HepG2 (cell line): Measurements from ENCODE around the gene RTEL1. TPM values are rescaled to one million over a fixed set of nuclear protein-coding genes. Genes with fewer than 3 reads are reported as not detected.

Experiments used
- LBX2 ChIP-seq: sonication (generic); formaldehyde crosslinking; IDR thresholded peaks from 2 replicates; pipeline ENCODE4 v1.5.0; 2020; ENCODE audit warnings: missing genetic modification reagents, mild to moderate bottlenecking, borderline replicate concordance
- LCORL ChIP-seq, 2 experiments: fragments of 450-650 bp in 1 of 2; sonication (generic) in 1 of 2; formaldehyde crosslinking in 1 of 2; IDR thresholded peaks; 2 replicates each; pipeline versions ENCODE4 v1.5.0 to v1.6.1; 2017 to 2020; ENCODE audit warnings: antibody characterized with exemption in 1 of 2, missing genetic modification reagents in 1 of 2
- MED1 ChIP-seq: sonication (generic); formaldehyde crosslinking; IDR thresholded peaks from 2 replicates; pipeline ENCODE4 v1.4.0; 2020; ENCODE audit warnings: missing genetic modification reagents
- MIXL1 ChIP-seq: IDR thresholded peaks from 2 replicates; pipeline ENCODE4 v1.6.1; 2016
- MTERF4 ChIP-seq: sonication (generic); formaldehyde crosslinking; IDR thresholded peaks from 2 replicates; pipeline ENCODE4 v1.8.0; 2023; ENCODE audit warnings: mild to moderate bottlenecking, missing genetic modification reagents
- PITX1 ChIP-seq: sonication (generic); formaldehyde crosslinking; IDR thresholded peaks from 2 replicates; pipeline ENCODE4 v1.5.1; 2020; ENCODE audit warnings: mild to moderate bottlenecking, missing genetic modification reagents
- SRY ChIP-seq: sonication (generic); formaldehyde crosslinking; IDR thresholded peaks from 2 replicates; pipeline ENCODE4 v1.8.0; 2022; ENCODE audit warnings: mild to moderate bottlenecking, missing genetic modification reagents
- THAP11 ChIP-seq: IDR thresholded peaks from 2 replicates; pipeline ENCODE4 v1.6.1; 2016; ENCODE audit warnings: missing biosample characterization, missing genetic modification reagents
- TRAFD1 ChIP-seq: sonication (generic); formaldehyde crosslinking; IDR thresholded peaks from 2 replicates; pipeline ENCODE4 v1.5.1; 2020; ENCODE audit warnings: missing genetic modification reagents, mild to moderate bottlenecking, borderline replicate concordance
- ZBTB37 ChIP-seq: sonication (generic); formaldehyde crosslinking; IDR thresholded peaks from 2 replicates; pipeline ENCODE4 v1.4.0; 2020; ENCODE audit warnings: mild to moderate bottlenecking, missing genetic modification reagents
- ZMYM2 ChIP-seq: sonication (generic); formaldehyde crosslinking; IDR thresholded peaks from 2 replicates; pipeline ENCODE4 v1.8.0; 2022; ENCODE audit warnings: mild to moderate bottlenecking, missing genetic modification reagents
- ZNF160 ChIP-seq: sonication (generic); formaldehyde crosslinking; IDR thresholded peaks from 2 replicates; pipeline ENCODE4 v1.8.0; 2022; ENCODE audit warnings: mild to moderate bottlenecking, inconsistent platforms, missing genetic modification reagents
- ZNF281 ChIP-seq: sonication (generic); formaldehyde crosslinking; IDR thresholded peaks from 2 replicates; pipeline ENCODE4 v1.4.0; 2020; ENCODE audit warnings: missing genetic modification reagents, borderline replicate concordance
- ZNF33B ChIP-seq: sonication (generic); formaldehyde crosslinking; IDR thresholded peaks from 2 replicates; pipeline ENCODE4 v1.5.1; 2020; ENCODE audit warnings: mild to moderate bottlenecking, missing genetic modification reagents
- ZNF343 ChIP-seq: sonication (generic); formaldehyde crosslinking; IDR thresholded peaks from 2 replicates; pipeline ENCODE4 v1.4.0; 2020; ENCODE audit warnings: mild to moderate bottlenecking, missing genetic modification reagents
- ZNF580 ChIP-seq: IDR thresholded peaks from 2 replicates; pipeline ENCODE4 v1.6.1; 2016; ENCODE audit warnings: low read depth, borderline replicate concordance
- ZNF691 ChIP-seq: sonication (generic); formaldehyde crosslinking; IDR thresholded peaks from 2 replicates; pipeline ENCODE4 v1.4.0; 2020; ENCODE audit warnings: missing genetic modification reagents, low read depth, mild to moderate bottlenecking, borderline replicate concordance
- ZNF761 ChIP-seq: sonication (generic); formaldehyde crosslinking; conservative IDR thresholded peaks from 2 replicates; pipeline ENCODE4 v1.4.0; 2020; ENCODE audit warnings: mild to moderate bottlenecking, missing genetic modification reagents
- ZNF772 ChIP-seq: sonication (generic); formaldehyde crosslinking; IDR thresholded peaks from 2 replicates; pipeline ENCODE4 v1.5.0; 2020; ENCODE audit warnings: mild to moderate bottlenecking, missing genetic modification reagents
- ZSCAN22 ChIP-seq: sonication (generic); formaldehyde crosslinking; IDR thresholded peaks from 2 replicates; pipeline ENCODE4 v1.4.0; 2020; ENCODE audit warnings: mild to moderate bottlenecking, missing genetic modification reagents
- polyA plus RNA-seq, 8 experiments: library from polyadenylated mRNA; depleted of rRNA in 3 of 8; stranded (reverse) in 7 of 8; unstranded in 1 of 8; fragments of >200 nt; fragmentation: Illumina TruSeq in 4 of 8; extraction: Trizol in 4 of 8; gene quantifications; 2 replicates each; pipeline versions ENCODE4 v1.2.1 to v1.2.3, GENCODE V29; 2011 to 2016; ENCODE audit warnings: low read depth in 4 of 8, missing spikeins in 1 of 8, mixed read lengths in 1 of 8; ENCODE audit not compliant: insufficient read depth in 1 of 8
- total RNA-seq, 5 experiments: library from RNA; depleted of rRNA; stranded (reverse); fragments of >200 nt; fragmentation: Illumina TruSeq; extraction: Trizol; gene quantifications; 2 replicates each; pipeline ENCODE4 v1.2.3, GENCODE V29; 2016; ENCODE audit warnings: low read depth in 1 of 5

Gene RTEL1
- total and polyA plus RNA-seq, 2 of the 13 experiments (the other 11 are each of a cell fraction or from before 2014, with no cell fraction given) = 21.8 to 36.4 TPM

- TF ChIP-seq ZNF691 (CRISPR knock-in tag) (peak; percentile 45; the same call in 1 of the 2 replicates), ZNF343 (CRISPR knock-in tag) (peak; percentile 37; the same call in 1 of the 2 replicates), ZMYM2 (no peak), ZNF160 (CRISPR knock-in tag) (peak; percentile 22; the same call in 1 of the 2 replicates), ZNF281 (CRISPR knock-in tag) (no peak), TRAFD1 (no peak), LBX2 (CRISPR knock-in tag) (no peak), ZNF772 (CRISPR knock-in tag) (no peak), ZNF761 (CRISPR knock-in tag) (no peak), MTERF4 (CRISPR knock-in tag) (no peak), LCORL (IDR thresholded peaks at IDR 0.05) (no peak), LCORL (CRISPR knock-in tag; IDR thresholded peaks at IDR 0.05) (peak; percentile 83; the same call in 1 of the 2 replicates), MIXL1 (no peak), PITX1 (CRISPR knock-in tag) (0 out of 2 replicates have a peak, but pooled peaks have one; percentile 12), ZSCAN22 (CRISPR knock-in tag) (peak; percentile 69; the same call in 1 of the 2 replicates), ZBTB37 (no peak), MED1 (CRISPR knock-in tag) (no peak), ZNF580 (no peak), ZNF33B (CRISPR knock-in tag) (no peak), THAP11 (CRISPR knock-in tag) (no peak), SRY (CRISPR knock-in tag) (no peak)
Measured at GRCh38 chr20:63744574-63745423, 86.7 kb downstream of the RTEL1 start (continued).
